ENCODE data around the gene C1QTNF7.

Gene C1QTNF7

DNA sequence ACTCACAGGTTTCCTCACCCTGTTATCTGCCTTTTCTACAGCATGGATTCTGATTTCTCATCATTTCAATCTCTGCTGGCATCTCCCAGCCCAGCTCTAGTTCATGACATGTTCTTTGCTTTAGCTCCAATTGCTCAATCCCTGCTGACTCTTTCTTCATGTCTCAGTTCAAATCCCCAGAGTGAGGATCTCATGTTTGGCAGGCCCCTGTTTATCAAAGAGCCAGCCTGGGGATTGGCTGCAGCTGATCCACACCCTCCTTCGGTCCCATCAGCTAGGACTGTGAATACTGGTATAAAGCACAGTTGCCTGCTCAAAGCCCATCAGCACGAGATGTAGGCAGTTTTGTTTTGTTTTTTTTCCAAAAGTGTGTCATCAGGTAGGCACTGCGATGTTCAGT, 27.5 kb downstream of the C1QTNF7 start:
- peaks cover 3% of the 10 kb centered on the region for H3K4me1 ChIP-seq
- H3K36me3 ChIP-seq, result no peaks in the 10 kb centered on the region
- no peak for TF ChIP-seq CTCF (IDR thresholded peaks at IDR 0.05; ENCODE audit: low read depth, low read length)
- H3K27me3 ChIP-seq, result no peaks in the 10 kb centered on the region
- no peak for DNase-seq
- H3K4me3 ChIP-seq (ENCODE audit: low read depth, low read length), result no peak overlapping the region
- H3K9me3 ChIP-seq, result no peaks in the 10 kb centered on the region; the same call in 1 of the 2 replicates

DNA sequence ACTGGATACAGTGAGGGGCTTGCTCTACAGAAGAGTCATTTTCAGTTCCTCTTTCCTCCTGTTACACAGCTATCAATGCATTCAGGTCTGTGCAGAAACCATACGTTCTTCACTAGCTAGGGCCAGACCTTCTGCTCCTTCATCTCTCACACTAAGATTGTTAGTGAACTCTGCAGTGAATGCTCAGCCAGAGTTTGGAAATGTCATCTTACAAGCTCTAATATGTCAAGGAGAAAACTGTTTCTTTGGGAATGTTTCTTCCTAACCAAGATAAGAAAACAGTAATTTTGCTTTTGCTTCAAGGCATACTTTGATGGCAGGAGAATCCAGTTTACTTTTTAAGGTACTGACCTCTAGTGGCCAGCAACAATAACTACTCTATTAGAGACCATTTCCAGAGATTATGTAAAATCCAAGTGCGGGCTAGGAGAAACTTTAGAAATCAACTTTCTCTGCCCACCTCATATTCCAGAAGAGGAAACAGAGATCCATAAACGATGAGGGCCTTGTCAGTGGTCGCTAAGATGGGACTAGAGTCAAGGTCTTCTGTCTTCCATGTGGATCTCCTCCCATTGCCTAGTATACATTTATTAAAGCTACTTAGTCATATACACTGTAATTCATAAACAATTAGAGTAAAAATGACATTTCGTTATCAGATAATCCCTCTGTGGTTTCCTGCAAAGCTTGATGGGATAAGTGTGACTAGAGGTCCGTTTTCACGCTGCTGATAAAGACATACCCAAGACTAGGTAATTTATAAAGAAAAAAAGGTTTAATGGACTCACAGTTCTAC, 29.8 kb downstream of the C1QTNF7 start:
- peak; percentile 78 for TF ChIP-seq CTCF (IDR thresholded peaks at IDR 0.05; ENCODE audit: low read depth, low read length)
- H3K36me3 ChIP-seq, result no peaks in the 10 kb centered on the region
- no peak for DNase-seq
- H3K9me3 ChIP-seq, result no peaks in the 10 kb centered on the region; the same call in 1 of the 2 replicates
- no peak overlapping the region for H3K4me3 ChIP-seq (ENCODE audit: low read depth, low read length)
- H3K4me1 ChIP-seq, result peaks cover 3% of the 10 kb centered on the region
- H3K27me3 ChIP-seq, result no peaks in the 10 kb centered on the region

DNA sequence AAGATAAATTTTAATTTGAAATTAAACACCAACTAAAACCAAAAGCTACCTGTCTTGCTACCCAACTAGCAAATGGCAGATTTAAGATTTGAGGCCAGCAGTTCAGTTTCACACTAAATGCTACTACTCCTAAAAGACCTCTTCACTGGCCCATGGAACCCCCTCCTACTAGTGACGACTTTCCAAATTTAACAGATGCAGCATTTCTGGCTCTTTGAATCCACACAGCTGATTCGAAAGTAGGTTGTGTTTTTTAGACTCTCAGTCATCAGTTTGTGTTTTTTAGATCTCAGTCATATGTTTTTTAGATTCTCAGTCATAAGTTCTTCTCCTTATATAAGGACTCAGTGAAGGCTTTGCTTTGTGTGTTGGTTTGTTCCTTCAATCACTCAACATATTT, 30.8 kb downstream of the C1QTNF7 start:
- Histone ChIP-seq H3K36me3 (no peaks in the 10 kb centered on the region), H3K9me3 (no peaks in the 10 kb centered on the region; the same call in 1 of the 2 replicates), H3K4me3 (ENCODE audit: low read depth, low read length) (no peak overlapping the region), H3K27me3 (no peaks in the 10 kb centered on the region), H3K4me1 (peaks cover 3% of the 10 kb centered on the region)
- TF ChIP-seq CTCF (IDR thresholded peaks at IDR 0.05; ENCODE audit: low read depth, low read length), result no peak
- no peak for DNase-seq

DNA sequence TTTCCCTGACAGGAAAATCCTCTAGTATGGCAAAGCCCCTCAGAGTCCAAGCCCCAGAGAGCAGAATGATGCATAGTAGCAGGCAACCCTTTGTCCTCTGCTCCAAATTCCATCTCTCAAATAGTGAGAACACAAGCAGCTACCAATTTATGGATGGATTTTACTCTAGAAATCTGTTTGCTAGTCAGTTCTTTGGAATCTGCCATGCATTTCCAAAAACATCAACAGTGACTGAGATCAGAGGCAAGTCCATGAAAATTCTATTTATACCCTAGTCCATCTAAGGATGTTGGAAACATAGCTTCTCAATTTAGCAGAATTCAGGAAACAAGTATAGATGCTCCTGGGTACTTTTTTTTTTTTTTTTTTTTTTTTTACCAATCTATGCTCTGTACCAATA, 31.9 kb downstream of the C1QTNF7 start:
- no peaks in the 10 kb centered on the region for H3K27me3 ChIP-seq
- no peak for DNase-seq
- peaks cover 3% of the 10 kb centered on the region for H3K4me1 ChIP-seq
- H3K4me3 ChIP-seq (ENCODE audit: low read depth, low read length), result no peak overlapping the region
- no peak for TF ChIP-seq CTCF (IDR thresholded peaks at IDR 0.05; ENCODE audit: low read depth, low read length)
- H3K9me3 ChIP-seq, result no peaks in the 10 kb centered on the region; the same call in 1 of the 2 replicates
- H3K36me3 ChIP-seq, result no peaks in the 10 kb centered on the region

GRCh38 chr4:15466596-15466995, 38.8 kb downstream of the C1QTNF7 start:
- Histone ChIP-seq H3K4me1 (no peaks in the 10 kb centered on the region), H3K27me3 (no peaks in the 10 kb centered on the region; the same call in 1 of the 2 replicates), H3K4me3 (ENCODE audit: low read depth, low read length) (no peak overlapping the region), H3K36me3 (no peaks in the 10 kb centered on the region), H3K9me3 (no peaks in the 10 kb centered on the region)
- DNase-seq, result no peak
- TF ChIP-seq CTCF (IDR thresholded peaks at IDR 0.05; ENCODE audit: low read depth, low read length), result no peak

DNA sequence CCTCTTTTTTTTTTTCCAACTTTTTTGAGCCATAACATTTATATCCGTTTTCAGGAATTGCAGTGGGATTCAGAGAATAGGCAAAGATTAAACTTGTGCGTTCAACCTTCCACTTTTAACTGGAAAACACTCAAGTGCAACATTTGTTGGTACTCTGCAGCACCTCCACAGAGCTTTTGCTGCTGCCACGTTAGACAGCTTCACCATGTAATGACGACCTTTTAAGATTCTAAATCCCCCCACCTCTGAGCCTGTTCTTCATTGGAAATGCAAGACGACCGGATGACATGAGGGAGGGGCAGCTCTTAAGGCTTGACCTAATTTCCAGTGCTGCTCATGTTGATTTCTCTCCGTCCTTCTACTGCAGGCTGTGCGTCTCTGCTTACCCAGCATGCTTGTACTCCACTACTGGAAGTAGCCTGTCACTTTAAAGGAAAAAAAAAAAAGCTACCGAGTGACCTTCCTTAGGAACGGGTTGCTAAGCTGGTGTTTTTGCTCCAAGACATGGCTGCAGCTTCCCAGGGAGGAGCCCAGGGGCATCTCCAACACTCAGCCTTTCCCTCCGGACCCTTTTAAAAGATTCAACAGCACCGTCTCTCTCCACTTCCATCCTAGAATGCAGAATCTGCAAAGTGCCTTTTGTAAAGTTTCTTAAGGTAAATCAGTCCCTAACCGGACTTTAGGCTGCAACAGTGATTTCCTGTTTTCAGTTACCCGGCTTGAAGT, 41.7 kb downstream of the C1QTNF7 start, which contains the start of gene CC2D2A:
CC2D2A (plus strand) TSS at position 481 of the 726 bp plus-strand sequence. CDS start 6,051 bp downstream, outside the sequence.
- Histone ChIP-seq H3K4me3 (ENCODE audit: low read depth, low read length) (peak within 1 kb of the TSS; percentile 40), H3K27me3 (peaks cover 3% of the 10 kb centered on the region), H3K36me3 (no peaks in the 10 kb centered on the region), H3K9me3 (no peaks in the 10 kb centered on the region), H3K4me1 (no peaks in the 10 kb centered on the region)
- DNase-seq, result no peak
- no peak for TF ChIP-seq CTCF (IDR thresholded peaks at IDR 0.05; ENCODE audit: low read depth, low read length)
